Tibial nerve (tissue), 4 donors: Measurements from ENCODE around the gene RHBDL1. TPM values are rescaled to one million over a fixed set of nuclear protein-coding genes. Genes with fewer than 3 reads are reported as not detected.

ENCODE experiments used
- DNase-seq, 2 donors: peaks; one replicate each; pipeline ENCODE4 v3.0.0-alpha.2; 2019; ENCODE audit warnings: low spot score in 2 of 2
- H3K27ac ChIP-seq, 4 donors: fragments of 200-600 bp; sonication (generic) in 3 of 4; one replicate each; pipeline ENCODE4 v1.5.1; 2017 to 2019; ENCODE audit warnings: mild to moderate bottlenecking in 1 of 4
- H3K27me3 ChIP-seq, 2 donors: fragments of 200-600 bp; sonication (generic) in 1 of 2; one replicate each; pipeline versions ENCODE4 v1.5.1 to v1.6.0; 2017 to 2019
- H3K36me3 ChIP-seq, 3 donors: fragments of 200-600 bp; sonication (generic); one replicate each; pipeline ENCODE4 v1.5.1; 2018 to 2019
- H3K4me1 ChIP-seq, 4 donors: fragments of 200-600 bp; sonication (generic) in 3 of 4; one replicate each; pipeline ENCODE4 v1.5.1; 2017 to 2019
- H3K4me3 ChIP-seq, 4 donors: fragments of 200-600 bp; sonication (generic) in 3 of 4; one replicate each; pipeline ENCODE4 v1.5.1; 2017 to 2019; ENCODE audit warnings: mild to moderate bottlenecking in 1 of 4, moderate library complexity in 1 of 4
- H3K9me3 ChIP-seq, 4 donors: fragments of 200-600 bp; sonication (generic) in 3 of 4; one replicate each; pipeline ENCODE4 v1.5.1; 2017 to 2019
- CTCF ChIP-seq, 5 experiments: fragments of 200-600 bp in 3 of 5; fragments of 450-650 bp in 2 of 5; sonication (generic) in 3 of 5; IDR thresholded peaks; one replicate each; pipeline ENCODE4 v1.5.1; 2016 to 2019; ENCODE audit warnings: antibody characterized with exemption in 5 of 5, mild to moderate bottlenecking in 3 of 5, moderate library complexity in 2 of 5
- EP300 ChIP-seq, 2 donors: sonication (generic); formaldehyde crosslinking; IDR thresholded peaks; one replicate each; pipeline ENCODE4 v1.6.1; 2017; ENCODE audit warnings: antibody characterized with exemption in 2 of 2, mild to moderate bottlenecking in 1 of 2
- POLR2A ChIP-seq, 2 donors: fragments of 450-650 bp; IDR thresholded peaks; one replicate each; pipeline ENCODE4 v1.6.1; 2017; ENCODE audit warnings: antibody characterized with exemption in 2 of 2, mild to moderate bottlenecking in 2 of 2, moderate library complexity in 2 of 2
- WGBS, 2 donors: methylation state at CpG; one replicate each; pipeline ENCODE4 v1.1.5; 2018; 5-methylcytosine and 5-hydroxymethylcytosine counted together
- total RNA-seq, 4 donors: library from RNA; depleted of rRNA; stranded (reverse); fragments of >200 nt; gene quantifications; one replicate each; pipeline ENCODE4 v1.1.0, GENCODE V29; 2016

Gene RHBDL1
- total RNA-seq, 4 donors from 2014 or later: 0.90 to 3.5 (median 1.9) TPM

DNA sequence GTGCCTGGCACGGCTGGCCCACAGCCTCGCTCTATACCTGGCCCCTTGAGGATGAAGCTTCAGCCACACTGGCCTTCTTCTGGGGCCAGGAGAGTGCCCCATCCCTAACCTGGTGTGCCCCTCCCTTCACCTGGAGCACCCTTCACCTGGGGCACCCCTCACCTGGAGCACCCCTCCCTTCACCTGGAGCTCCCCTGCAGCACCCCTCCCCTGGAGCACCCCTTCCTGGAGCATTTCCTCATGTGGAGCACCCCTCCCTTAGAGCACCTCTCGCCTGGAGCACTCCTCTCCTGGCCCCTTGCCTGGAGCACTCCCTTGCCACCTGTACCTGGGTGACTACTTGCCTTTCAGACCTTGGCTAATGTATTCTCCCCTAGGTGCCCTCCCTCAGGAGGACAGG, 32.5 kb downstream of the RHBDL1 start:
- no peak for TF ChIP-seq EP300 (IDR thresholded peaks at IDR 0.05)
- no peak for TF ChIP-seq CTCF (IDR thresholded peaks at IDR 0.05)
- Histone ChIP-seq H3K4me1 (peaks cover 0 to 47% (median 7%) of the 10 kb centered on the region in 4 donors), H3K27me3 (peaks cover 2 to 79% of the 10 kb centered on the region in 2 donors), H3K9me3 (no peaks in the 10 kb centered on the region), H3K4me3 (no peak overlapping the region), H3K36me3 (no peaks in the 10 kb centered on the region), H3K27ac (no peak overlapping the region)
- DNase-seq: no peak
- 54 to 57% methylated on average over 3 of the region's 3 CpGs for WGBS, 2 donors

- no peaks in the 10 kb centered on the region for H3K9me3 ChIP-seq
- H3K27me3 ChIP-seq: peaks cover 2 to 69% of the 10 kb centered on the region in 2 donors
- H3K36me3 ChIP-seq: no peaks in the 10 kb centered on the region
- DNase-seq: no peak
- peaks cover 0 to 49% (median 7%) of the 10 kb centered on the region in 4 donors for H3K4me1 ChIP-seq
- TF ChIP-seq EP300 (IDR thresholded peaks at IDR 0.05) (no peak), CTCF (IDR thresholded peaks at IDR 0.05) (no peak), POLR2A (IDR thresholded peaks at IDR 0.05) (no peak)
- H3K4me3 ChIP-seq: no peak overlapping the region
- WGBS, 2 donors: 79 to 90% methylated on average over 3 to 4 of the region's 4 CpGs
- no peak overlapping the region for H3K27ac ChIP-seq
Measured at GRCh38 chr16:708959-709358, 33.5 kb downstream of the RHBDL1 start.

GRCh38 chr16:709566-710499, 34.4 kb downstream of the RHBDL1 start:
- Histone ChIP-seq H3K27ac (no peak overlapping the region), H3K36me3 (no peaks in the 10 kb centered on the region), H3K9me3 (no peaks in the 10 kb centered on the region), H3K27me3 (peaks cover 2 to 61% of the 10 kb centered on the region in 2 donors), H3K4me3 (no peak overlapping the region), H3K4me1 (peaks cover 0 to 54% (median 13%) of the 10 kb centered on the region in 4 donors)
- no peak for DNase-seq
- TF ChIP-seq POLR2A (IDR thresholded peaks at IDR 0.05): no peak
- TF ChIP-seq EP300 (IDR thresholded peaks at IDR 0.05): no peak
- TF ChIP-seq CTCF (IDR thresholded peaks at IDR 0.05): no peak
- WGBS, 2 donors: 17 to 20% methylated on average over 19 to 29 of the region's 30 CpGs

DNA sequence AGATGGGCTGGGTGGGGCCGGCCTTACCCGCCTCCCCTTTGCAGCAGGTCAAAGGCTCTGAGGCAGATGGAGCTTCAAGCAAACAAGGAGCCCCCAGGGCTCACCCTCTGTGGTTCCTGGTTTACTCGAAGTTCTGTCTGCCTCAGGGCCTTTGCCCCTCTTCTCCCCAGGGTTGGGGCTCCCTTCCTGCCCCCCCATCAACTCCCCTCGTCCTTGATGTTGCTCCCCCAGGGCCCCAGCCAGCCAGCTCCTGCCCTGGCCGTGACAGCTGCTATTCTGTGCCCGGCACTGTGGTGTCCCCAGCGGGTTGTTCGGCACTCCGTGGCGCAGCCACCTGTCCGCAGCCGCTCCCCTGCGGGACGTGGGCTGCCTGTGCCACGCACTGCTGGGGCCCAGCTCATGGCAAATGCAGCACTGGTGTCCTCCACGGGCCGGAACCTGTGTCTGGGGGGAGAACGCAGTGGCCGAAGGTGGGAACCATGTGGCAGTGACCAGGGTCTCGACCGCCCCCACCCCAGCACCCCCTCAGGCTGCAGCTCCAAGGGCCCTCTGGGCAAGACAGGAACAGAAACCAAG, 35.1 kb downstream of the RHBDL1 start:
- TF ChIP-seq POLR2A (IDR thresholded peaks at IDR 0.05) (no peak), CTCF (IDR thresholded peaks at IDR 0.05) (no peak), EP300 (IDR thresholded peaks at IDR 0.05) (no peak)
- H3K4me3 ChIP-seq: no peak overlapping the region
- H3K27ac ChIP-seq: no peak overlapping the region
- no peaks in the 10 kb centered on the region for H3K9me3 ChIP-seq
- H3K4me1 ChIP-seq: peaks cover 0 to 50% (median 13%) of the 10 kb centered on the region in 4 donors
- no peaks in the 10 kb centered on the region for H3K36me3 ChIP-seq
- WGBS, 2 donors: 58 to 59% methylated on average over 11 to 15 of the region's 21 CpGs
- no peak for DNase-seq
- H3K27me3 ChIP-seq: peaks cover 2 to 57% of the 10 kb centered on the region in 2 donors

DNA sequence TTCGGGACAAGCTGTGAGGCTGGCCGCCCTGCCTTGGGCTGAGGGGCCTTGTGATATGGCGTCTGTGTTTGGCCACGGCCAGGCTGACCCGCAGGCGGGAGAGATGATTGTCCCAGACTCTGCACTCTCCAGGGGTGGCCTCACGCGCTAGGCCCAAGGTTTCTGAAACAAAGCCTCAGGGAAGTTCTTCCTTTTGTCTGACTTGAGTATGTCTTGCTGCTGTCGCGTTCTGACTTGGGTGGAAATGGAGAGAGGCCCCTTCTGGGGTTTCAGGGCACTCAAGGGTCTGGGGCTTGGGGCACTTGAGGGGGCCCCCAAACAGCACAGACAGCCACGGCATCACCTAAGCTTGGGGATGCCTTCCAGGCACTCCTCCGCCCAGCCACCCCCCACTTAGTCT, 35.6 kb downstream of the RHBDL1 start:
- WGBS, 2 donors: 73% methylated on average over 12 of the region's 12 CpGs
- no peak for TF ChIP-seq POLR2A (IDR thresholded peaks at IDR 0.05)
- no peak for TF ChIP-seq EP300 (IDR thresholded peaks at IDR 0.05)
- no peak for TF ChIP-seq CTCF (IDR thresholded peaks at IDR 0.05)

More for the DNA sequence above, 35.6 kb downstream of the RHBDL1 start:
- no peak for DNase-seq
- Histone ChIP-seq H3K4me3 (no peak overlapping the region), H3K27ac (no peak overlapping the region), H3K36me3 (no peaks in the 10 kb centered on the region), H3K27me3 (peaks cover 2 to 55% of the 10 kb centered on the region in 2 donors), H3K9me3 (no peaks in the 10 kb centered on the region), H3K4me1 (peaks cover 0 to 52% (median 16%) of the 10 kb centered on the region in 4 donors)
